SK-N-SH treated with all-trans-retinoic acid at 6 μM for 48 hours (cell line): Measurements from ENCODE around the gene HCFC1.
A peak's percentile ranks its signal among the peaks of the same experiment; 100 is the strongest.

Experiments used
- ATAC-seq: fragments of 200-7000 bp; cut with Tn5 transposase; 3 replicates; pipeline ENCODE4 v1.9.1; 2020; ENCODE audit warnings: mild to moderate bottlenecking, moderate library complexity
- ARNTL ChIP-seq: fragments of 450-650 bp; formaldehyde crosslinking; IDR thresholded peaks from 2 replicates; pipeline ENCODE4 v1.5.0; 2020; ENCODE audit warnings: low read depth, mild to moderate bottlenecking, moderate library complexity, borderline replicate concordance
- BACH2 ChIP-seq: fragments of 250-450 bp; sonication (Bioruptor Pico); IDR thresholded peaks from 2 replicates; pipeline ENCODE4 v1.9.0; 2021; ENCODE audit warnings: mild to moderate bottlenecking, borderline replicate concordance
- CSDC2 ChIP-seq: fragments of 250-450 bp; sonication (Bioruptor Pico); IDR thresholded peaks from 2 replicates; pipeline ENCODE4 v1.5.0; 2020; ENCODE audit warnings: mild to moderate bottlenecking, moderate library complexity
- ESRRG ChIP-seq: fragments of 250-450 bp; sonication (Bioruptor Pico); IDR thresholded peaks from 2 replicates; pipeline ENCODE4 v1.6.1; 2021; ENCODE audit warnings: mild to moderate bottlenecking
- GLIS3 ChIP-seq: fragments of 250-450 bp; sonication (Bioruptor Pico); IDR thresholded peaks from 2 replicates; pipeline ENCODE4 v1.5.0; 2020; ENCODE audit warnings: mild to moderate bottlenecking, moderate library complexity
- ISL1 ChIP-seq: fragments of 250-450 bp; sonication (Bioruptor Pico); IDR thresholded peaks from 2 replicates; pipeline ENCODE4 v2.1.2; 2022; ENCODE audit warnings: mild to moderate bottlenecking, moderate library complexity
- PPARA ChIP-seq: fragments of 250-450 bp; sonication (Bioruptor Pico); IDR thresholded peaks from 2 replicates; pipeline ENCODE4 v1.5.0; 2020; ENCODE audit warnings: mild to moderate bottlenecking, borderline replicate concordance
- SNAI2 ChIP-seq: fragments of 250-450 bp; sonication (Bioruptor Pico); IDR thresholded peaks from 2 replicates; pipeline ENCODE4 v1.5.0; 2020; ENCODE audit warnings: mild to moderate bottlenecking, moderate library complexity
- TCF4 ChIP-seq: fragments of 250-450 bp; sonication (Bioruptor Pico); IDR thresholded peaks from 2 replicates; pipeline ENCODE4 v1.8.0; 2021; ENCODE audit warnings: mild to moderate bottlenecking, moderate library complexity, borderline replicate concordance
- TOX ChIP-seq: fragments of 250-450 bp; sonication (Bioruptor Pico); IDR thresholded peaks from 2 replicates; pipeline ENCODE4 v1.8.0; 2021; ENCODE audit warnings: mild to moderate bottlenecking, moderate library complexity, borderline replicate concordance
- ZC3H10 ChIP-seq: fragments of 250-450 bp; sonication (Bioruptor Pico); IDR thresholded peaks from 2 replicates; pipeline ENCODE4 v1.5.1; 2021; ENCODE audit warnings: mild to moderate bottlenecking, moderate library complexity
- ZFP30 ChIP-seq: fragments of 450-650 bp; formaldehyde crosslinking; IDR thresholded peaks from 2 replicates; pipeline ENCODE4 v1.5.0; 2022; ENCODE audit warnings: mild to moderate bottlenecking, moderate library complexity
- ZNF565 ChIP-seq: fragments of 450-650 bp; formaldehyde crosslinking; conservative IDR thresholded peaks from 2 replicates; pipeline ENCODE4 v1.5.0; 2020; ENCODE audit warnings: low read depth, mild to moderate bottlenecking, moderate library complexity
- ZNF70 ChIP-seq: fragments of 450-650 bp; formaldehyde crosslinking; IDR thresholded peaks from 2 replicates; pipeline ENCODE4 v1.5.0; 2020; ENCODE audit warnings: mild to moderate bottlenecking, moderate library complexity
- ZNF8 ChIP-seq: fragments of 450-650 bp; formaldehyde crosslinking; IDR thresholded peaks from 2 replicates; pipeline ENCODE4 v1.5.0; 2020; ENCODE audit warnings: mild to moderate bottlenecking, moderate library complexity
- TF ChIP-seq, protein P1 (sequence below): fragments of 250-450 bp; sonication (Bioruptor Pico); IDR thresholded peaks from 2 replicates; pipeline ENCODE4 v1.5.1; 2021; ENCODE audit warnings: mild to moderate bottlenecking, moderate library complexity
- TF ChIP-seq, protein P2 (sequence below): fragments of 250-450 bp; sonication (Bioruptor Pico); IDR thresholded peaks from 2 replicates; pipeline ENCODE4 v1.5.0; 2020; ENCODE audit warnings: mild to moderate bottlenecking, moderate library complexity
- TF ChIP-seq, protein P3 (sequence below): fragments of 250-450 bp; sonication (Bioruptor Pico); IDR thresholded peaks from 2 replicates; pipeline ENCODE4 v1.8.0; 2020; ENCODE audit warnings: mild to moderate bottlenecking, moderate library complexity, borderline replicate concordance
- TF ChIP-seq, protein P4 (sequence below): fragments of 250-450 bp; sonication (Bioruptor Pico); IDR thresholded peaks from 2 replicates; pipeline ENCODE4 v1.8.0; 2021; ENCODE audit warnings: low read depth, mild to moderate bottlenecking, moderate library complexity, borderline replicate concordance
- TF ChIP-seq, protein P5 (sequence below): fragments of 250-450 bp; sonication (Bioruptor Pico); IDR thresholded peaks from 2 replicates; pipeline ENCODE4 v1.5.1; 2020; ENCODE audit warnings: low read depth, mild to moderate bottlenecking, moderate library complexity

Gene HCFC1

DNA sequence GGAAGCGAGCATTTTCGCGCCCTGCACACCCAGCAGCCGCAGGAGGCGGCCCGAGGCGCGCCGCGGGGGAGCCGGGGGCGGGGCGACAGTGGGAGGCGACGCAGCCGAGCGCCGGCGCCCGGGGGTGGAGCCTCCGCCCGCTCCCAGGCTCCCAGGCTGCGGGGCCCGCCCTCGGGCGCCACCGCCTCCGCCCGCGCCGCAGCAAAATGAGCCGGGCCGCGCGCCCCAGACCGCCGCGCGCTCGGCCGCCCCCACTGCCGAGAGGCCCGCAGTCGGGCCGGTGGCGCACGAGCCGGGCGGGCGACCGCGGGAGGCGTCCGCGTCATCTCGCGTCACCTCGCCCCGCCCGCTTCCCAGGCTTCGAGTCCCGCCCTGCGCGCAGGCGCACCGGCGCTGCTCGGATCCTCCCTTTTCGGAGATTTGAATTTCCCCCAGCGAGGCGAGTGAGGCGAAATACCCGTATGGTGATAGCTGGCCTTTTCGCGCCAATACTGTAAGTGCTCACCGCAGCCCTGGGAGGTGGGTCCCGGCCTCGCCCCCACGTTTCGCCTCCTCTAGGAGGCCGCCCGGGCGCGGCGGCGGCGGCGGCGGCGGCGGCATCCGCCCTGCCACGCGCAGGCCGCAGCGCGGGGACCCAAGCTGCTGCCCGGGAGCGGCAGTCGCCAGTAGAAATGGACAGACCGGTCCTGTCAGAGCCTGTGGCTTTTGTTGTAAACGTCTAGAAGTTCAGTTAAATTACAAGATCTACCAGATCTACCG, 929 bp upstream of the HCFC1 start, which contains the start of gene TMEM187:
Gene TMEM187 (plus strand): TSS at position 387 of the 759 bp plus-strand sequence. CDS start 9,309 bp downstream, outside the sequence.
- TF ChIP-seq, protein P1, sequence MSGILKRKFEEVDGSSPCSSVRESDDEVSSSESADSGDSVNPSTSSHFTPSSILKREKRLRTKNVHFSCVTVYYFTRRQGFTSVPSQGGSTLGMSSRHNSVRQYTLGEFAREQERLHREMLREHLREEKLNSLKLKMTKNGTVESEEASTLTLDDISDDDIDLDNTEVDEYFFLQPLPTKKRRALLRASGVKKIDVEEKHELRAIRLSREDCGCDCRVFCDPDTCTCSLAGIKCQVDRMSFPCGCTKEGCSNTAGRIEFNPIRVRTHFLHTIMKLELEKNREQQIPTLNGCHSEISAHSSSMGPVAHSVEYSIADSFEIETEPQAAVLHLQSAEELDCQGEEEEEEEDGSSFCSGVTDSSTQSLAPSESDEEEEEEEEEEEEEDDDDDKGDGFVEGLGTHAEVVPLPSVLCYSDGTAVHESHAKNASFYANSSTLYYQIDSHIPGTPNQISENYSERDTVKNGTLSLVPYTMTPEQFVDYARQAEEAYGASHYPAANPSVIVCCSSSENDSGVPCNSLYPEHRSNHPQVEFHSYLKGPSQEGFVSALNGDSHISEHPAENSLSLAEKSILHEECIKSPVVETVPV (CRISPR knock-in tag): no peak
- TF ChIP-seq ZNF70 (no peak), TCF4 (no peak), ESRRG (CRISPR knock-in tag) (no peak), ISL1 (CRISPR knock-in tag) (no peak), BACH2 (no peak), CSDC2 (no peak), ZNF8 (CRISPR knock-in tag) (no peak), ARNTL (CRISPR knock-in tag) (no peak), TOX (CRISPR knock-in tag) (no peak), SNAI2 (CRISPR knock-in tag) (no peak), ZFP30 (CRISPR knock-in tag) (no peak), GLIS3 (CRISPR knock-in tag) (no peak), ZNF565 (CRISPR knock-in tag) (no peak), ZC3H10 (CRISPR knock-in tag) (no peak), PPARA (CRISPR knock-in tag) (no peak)
- TF ChIP-seq, protein P2, sequence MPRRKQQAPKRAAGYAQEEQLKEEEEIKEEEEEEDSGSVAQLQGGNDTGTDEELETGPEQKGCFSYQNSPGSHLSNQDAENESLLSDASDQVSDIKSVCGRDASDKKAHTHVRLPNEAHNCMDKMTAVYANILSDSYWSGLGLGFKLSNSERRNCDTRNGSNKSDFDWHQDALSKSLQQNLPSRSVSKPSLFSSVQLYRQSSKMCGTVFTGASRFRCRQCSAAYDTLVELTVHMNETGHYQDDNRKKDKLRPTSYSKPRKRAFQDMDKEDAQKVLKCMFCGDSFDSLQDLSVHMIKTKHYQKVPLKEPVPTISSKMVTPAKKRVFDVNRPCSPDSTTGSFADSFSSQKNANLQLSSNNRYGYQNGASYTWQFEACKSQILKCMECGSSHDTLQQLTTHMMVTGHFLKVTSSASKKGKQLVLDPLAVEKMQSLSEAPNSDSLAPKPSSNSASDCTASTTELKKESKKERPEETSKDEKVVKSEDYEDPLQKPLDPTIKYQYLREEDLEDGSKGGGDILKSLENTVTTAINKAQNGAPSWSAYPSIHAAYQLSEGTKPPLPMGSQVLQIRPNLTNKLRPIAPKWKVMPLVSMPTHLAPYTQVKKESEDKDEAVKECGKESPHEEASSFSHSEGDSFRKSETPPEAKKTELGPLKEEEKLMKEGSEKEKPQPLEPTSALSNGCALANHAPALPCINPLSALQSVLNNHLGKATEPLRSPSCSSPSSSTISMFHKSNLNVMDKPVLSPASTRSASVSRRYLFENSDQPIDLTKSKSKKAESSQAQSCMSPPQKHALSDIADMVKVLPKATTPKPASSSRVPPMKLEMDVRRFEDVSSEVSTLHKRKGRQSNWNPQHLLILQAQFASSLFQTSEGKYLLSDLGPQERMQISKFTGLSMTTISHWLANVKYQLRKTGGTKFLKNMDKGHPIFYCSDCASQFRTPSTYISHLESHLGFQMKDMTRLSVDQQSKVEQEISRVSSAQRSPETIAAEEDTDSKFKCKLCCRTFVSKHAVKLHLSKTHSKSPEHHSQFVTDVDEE (CRISPR knock-in tag): no peak
- TF ChIP-seq, protein P3, sequence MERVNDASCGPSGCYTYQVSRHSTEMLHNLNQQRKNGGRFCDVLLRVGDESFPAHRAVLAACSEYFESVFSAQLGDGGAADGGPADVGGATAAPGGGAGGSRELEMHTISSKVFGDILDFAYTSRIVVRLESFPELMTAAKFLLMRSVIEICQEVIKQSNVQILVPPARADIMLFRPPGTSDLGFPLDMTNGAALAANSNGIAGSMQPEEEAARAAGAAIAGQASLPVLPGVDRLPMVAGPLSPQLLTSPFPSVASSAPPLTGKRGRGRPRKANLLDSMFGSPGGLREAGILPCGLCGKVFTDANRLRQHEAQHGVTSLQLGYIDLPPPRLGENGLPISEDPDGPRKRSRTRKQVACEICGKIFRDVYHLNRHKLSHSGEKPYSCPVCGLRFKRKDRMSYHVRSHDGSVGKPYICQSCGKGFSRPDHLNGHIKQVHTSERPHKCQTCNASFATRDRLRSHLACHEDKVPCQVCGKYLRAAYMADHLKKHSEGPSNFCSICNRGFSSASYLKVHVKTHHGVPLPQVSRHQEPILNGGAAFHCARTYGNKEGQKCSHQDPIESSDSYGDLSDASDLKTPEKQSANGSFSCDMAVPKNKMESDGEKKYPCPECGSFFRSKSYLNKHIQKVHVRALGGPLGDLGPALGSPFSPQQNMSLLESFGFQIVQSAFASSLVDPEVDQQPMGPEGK (CRISPR knock-in tag): no peak
- TF ChIP-seq, protein P4, sequence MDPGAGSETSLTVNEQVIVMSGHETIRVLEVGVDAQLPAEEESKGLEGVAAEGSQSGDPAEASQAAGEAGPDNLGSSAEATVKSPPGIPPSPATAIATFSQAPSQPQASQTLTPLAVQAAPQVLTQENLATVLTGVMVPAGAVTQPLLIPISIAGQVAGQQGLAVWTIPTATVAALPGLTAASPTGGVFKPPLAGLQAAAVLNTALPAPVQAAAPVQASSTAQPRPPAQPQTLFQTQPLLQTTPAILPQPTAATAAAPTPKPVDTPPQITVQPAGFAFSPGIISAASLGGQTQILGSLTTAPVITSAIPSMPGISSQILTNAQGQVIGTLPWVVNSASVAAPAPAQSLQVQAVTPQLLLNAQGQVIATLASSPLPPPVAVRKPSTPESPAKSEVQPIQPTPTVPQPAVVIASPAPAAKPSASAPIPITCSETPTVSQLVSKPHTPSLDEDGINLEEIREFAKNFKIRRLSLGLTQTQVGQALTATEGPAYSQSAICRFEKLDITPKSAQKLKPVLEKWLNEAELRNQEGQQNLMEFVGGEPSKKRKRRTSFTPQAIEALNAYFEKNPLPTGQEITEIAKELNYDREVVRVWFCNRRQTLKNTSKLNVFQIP (CRISPR knock-in tag): no peak
- TF ChIP-seq, protein P5, sequence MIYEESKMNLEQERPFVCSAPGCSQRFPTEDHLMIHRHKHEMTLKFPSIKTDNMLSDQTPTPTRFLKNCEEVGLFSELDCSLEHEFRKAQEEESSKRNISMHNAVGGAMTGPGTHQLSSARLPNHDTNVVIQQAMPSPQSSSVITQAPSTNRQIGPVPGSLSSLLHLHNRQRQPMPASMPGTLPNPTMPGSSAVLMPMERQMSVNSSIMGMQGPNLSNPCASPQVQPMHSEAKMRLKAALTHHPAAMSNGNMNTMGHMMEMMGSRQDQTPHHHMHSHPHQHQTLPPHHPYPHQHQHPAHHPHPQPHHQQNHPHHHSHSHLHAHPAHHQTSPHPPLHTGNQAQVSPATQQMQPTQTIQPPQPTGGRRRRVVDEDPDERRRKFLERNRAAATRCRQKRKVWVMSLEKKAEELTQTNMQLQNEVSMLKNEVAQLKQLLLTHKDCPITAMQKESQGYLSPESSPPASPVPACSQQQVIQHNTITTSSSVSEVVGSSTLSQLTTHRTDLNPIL: no peak
- ATAC-seq: peak; percentile 37

DNA sequence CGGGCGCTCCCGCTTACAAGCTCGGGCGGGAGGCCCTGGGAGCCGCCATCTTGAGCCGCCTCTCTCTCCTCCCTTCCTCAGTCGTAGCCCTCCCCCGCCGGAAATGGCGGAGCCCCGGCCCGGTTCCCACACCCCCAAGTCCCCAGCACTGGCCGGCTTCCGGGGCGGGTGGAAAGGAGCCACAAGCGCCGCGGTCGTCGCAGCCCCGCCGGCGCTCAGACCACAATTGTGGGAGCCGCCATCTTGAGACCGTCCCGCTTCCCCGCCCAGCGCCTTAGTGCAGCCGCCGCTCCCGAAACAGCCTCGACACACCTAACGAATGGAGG, 531 bp downstream of the HCFC1 start:
- peak; percentile 77 for ATAC-seq
- TF ChIP-seq PPARA (CRISPR knock-in tag): no peak
- TF ChIP-seq, protein P2 (CRISPR knock-in tag): 0 out of 2 replicates have a peak, but pooled peaks have one; percentile 4
